HG03558 (cell line): ENCODE results near the gene HPSE2.

Experiments used
- ATAC-seq: cut with Tn5 transposase; IDR thresholded peaks from one replicate; pipeline ENCODE4 v1.9.1; 2021; ENCODE audit warnings: moderate number of reproducible peaks; ENCODE audit not compliant: unreplicated experiment; ENCODE audit errors: extremely low read depth

Gene HPSE2

DNA sequence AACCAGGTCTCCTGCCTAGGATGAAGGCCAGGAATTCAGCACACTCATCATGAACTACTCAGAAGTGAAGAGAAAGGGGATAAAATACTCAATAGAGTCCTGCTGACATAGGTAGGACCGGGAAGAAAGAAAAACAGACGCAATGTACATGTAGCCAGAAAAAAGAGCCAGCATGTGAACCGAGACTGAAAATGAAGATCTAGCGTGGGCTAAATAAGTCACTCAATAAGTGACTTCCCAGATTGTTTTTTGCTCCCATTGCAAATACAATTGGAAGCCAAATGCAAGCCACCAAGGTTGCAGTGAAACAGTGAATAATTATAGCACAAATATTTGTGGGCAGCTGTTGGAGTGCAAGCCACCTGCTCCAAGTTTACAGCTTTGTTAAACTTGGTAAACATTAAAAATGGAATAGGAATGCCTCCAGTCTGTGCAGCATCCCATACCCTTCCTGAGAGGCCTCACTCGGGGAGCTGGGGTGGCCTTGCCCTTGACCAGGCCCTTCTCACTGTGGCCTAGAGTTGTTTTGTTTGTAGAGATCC, 754.2 kb downstream of the HPSE2 start:
- ATAC-seq, result no peak

DNA sequence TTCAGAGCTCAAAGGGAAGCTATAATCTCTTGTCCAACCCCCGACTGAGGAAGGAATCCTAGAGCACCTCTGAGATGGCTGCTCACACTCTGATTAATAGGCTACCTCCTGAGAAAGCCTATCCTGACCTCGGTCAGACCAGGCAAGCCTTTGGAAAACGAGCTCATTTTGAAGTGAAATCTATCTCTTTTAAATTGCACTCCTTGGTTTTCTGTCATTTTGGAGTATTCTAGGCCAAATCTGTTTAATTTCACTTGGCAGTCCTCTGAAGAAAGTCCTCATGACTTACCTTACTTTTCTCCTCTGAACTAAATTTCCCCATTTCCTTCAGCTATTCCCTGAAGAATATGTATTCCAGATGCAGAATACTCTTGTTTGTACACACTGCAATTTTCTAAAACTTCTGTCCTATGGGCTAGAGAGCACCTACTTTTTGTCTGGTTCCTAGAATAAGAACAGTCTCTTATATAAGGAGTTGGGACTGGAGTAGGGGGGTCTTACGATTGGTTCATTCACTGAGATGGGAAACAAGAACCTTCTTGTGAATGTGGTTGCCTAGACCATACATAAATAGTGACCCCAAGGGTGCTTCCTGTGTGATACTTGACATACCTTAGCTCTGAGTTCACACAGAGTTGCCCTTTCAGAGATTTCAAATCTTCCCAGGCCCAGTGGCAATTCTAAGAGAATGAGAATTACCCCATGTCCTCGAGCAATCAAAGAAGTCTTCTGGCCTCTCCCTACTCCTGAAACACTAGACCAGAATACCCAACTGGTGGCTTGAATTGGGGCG, 757.0 kb downstream of the HPSE2 start:
- no peak for ATAC-seq

DNA sequence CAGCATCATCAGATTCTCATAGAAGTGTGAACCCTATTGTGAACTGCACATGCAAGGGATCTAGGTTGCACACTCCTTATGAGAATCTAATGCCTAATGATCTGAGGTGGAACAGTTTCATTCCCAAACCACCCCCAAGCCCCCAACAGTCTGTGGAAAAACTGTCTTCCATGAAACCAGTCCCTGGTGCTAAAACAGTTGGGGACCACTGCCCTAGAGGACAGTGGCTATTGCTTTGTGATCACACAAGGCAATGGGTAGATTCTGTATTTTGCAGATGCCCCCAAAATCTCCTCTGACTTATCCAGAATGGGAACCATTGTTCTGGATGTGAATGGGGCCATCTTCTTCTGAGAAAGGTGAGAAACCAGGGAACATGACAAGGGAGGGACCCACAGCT, 757.8 kb downstream of the HPSE2 start:
- no peak for ATAC-seq

GRCh38 chr10:98474628-98475027, 761.0 kb downstream of the HPSE2 start:
- no peak for ATAC-seq

- ATAC-seq, result no peak
Measured at GRCh38 chr10:98472196-98472595, 763.5 kb downstream of the HPSE2 start.

DNA sequence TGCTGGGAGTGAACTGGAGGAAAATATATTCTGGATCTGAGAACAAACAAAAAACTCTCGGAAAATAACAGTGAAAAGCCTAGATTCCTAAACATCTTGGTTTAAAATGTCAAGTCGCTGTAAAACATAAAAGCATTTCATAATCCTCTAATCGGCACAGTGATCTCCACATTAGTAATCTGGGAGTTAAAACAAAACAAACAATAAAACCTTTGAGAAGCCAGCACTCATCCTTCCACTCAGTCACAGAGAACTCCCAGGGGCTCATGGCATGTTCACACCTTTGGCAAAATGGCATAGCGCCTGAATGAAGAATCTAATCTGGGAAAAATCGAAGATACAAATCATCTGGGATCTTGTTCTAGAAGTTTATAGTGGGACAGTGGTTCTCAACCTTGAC, 764.8 kb downstream of the HPSE2 start:
- no peak for ATAC-seq

DNA sequence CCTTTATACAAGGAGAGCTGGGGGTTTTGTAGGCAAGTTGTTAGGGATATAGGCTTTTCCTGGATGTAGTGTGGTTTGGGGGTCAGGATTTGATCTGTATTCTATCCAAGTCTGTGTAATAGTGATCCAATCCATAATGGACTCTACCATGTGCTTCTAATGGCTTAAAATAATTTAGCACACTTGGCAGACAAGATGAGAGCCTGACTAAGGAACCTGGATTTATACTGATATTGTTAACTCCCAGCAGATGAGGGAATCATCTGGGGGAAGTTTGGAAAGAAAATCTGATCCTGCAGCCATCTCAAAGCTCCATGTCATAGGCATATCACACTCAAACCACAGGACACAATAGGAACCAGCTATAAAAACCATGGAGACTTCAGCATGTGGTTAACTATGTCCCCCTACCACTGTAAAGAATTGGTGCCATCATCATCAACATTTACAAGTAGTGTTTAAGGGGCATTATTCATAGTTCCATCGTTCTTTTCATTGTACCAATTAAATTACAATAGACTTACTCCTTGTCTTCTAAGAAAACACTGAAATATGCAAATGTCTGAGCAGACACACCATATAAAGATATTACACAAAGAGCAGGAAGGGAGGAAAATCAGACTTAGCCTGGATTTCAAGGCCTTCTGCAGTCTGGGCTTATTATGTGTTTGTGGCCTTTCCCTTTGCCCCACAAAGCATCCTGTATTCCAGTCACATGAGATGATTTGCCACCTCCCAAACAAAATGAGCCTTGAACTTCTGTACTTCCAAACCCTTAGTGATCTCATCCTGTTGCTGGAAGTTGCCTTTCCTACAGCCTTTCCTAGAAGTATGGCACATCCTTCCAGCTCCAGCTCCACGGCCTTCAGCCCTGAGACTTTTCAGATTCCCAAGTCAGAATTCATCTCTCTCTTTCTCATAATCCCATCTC, 766.4 kb downstream of the HPSE2 start:
- ATAC-seq, result no peak

DNA sequence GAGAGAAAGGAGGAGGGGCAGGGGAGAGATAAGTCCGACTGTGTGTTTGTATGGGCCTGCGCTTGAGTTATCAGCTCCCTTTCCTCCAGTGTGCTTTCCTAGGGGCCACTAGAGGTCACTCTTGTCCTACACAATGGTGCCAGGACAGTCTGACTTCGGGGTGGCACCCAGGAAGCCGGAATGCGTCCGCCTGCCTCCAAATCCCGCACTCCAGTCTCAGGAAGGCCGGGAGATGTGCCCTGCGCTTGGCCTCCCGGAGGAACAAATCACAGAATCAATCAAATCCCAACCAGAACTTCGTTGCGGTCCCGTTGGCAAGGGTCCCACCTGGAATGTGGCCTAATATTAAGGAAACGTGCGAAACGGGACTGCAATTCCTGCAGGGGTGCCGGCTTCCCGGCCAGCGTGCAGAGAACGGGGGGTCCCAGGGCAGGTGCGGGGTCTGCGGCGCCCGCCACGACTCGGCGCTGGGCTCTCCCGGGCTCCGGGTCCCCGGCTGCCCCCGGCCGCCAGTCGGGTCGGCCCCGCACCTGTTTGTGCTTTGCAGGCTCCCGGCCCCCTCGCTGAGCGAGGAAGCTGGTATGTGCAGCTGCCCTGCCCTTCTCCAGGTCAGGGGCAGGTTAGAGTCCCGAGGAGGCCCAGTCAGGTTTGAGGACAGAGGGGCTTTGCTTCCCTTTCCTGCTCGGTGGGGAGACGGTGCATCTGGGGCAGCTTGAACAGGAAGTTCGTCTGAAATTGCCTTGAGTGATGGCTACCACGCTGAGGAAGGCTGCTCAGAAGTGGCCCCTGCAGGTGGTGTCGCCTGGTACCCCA, 767.9 kb downstream of the HPSE2 start:
- peak; percentile 77 for ATAC-seq

DNA sequence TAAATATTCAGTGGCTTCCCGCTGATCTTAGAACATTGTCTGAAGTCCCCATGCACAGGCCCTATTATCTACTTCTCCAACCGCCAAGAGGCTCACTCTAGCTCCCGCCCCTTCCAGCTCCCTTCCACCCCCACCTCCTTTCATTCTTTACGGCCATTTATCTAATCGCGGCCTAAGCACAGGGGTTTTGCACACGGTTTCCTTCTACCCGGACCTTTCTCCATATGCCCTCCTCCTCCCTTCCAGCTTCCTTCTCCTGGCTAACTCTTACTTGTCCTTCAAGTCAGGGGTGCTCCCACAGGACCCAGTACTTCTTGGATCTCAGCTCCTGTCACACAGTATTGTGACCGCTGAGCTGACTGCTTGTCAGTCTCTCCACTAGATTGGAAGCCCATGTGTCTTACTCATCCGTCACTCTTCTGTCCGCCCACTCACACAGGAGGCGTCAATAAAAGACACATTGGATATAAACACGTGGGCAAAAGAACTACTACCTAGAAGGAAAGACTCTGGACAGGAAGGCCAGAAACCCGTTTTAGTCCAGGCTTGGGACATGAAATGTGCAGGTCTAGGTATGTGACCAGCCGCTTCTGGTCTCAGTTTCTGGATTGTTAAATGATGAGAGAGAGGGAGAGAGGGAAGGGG, 768.7 kb downstream of the HPSE2 start:
- ATAC-seq, result no peak

GRCh38 chr10:98465866-98466265, 769.8 kb downstream of the HPSE2 start:
- ATAC-seq, result no peak

GRCh38 chr10:98463976-98464754, 771.5 kb downstream of the HPSE2 start:
- no peak for ATAC-seq

DNA sequence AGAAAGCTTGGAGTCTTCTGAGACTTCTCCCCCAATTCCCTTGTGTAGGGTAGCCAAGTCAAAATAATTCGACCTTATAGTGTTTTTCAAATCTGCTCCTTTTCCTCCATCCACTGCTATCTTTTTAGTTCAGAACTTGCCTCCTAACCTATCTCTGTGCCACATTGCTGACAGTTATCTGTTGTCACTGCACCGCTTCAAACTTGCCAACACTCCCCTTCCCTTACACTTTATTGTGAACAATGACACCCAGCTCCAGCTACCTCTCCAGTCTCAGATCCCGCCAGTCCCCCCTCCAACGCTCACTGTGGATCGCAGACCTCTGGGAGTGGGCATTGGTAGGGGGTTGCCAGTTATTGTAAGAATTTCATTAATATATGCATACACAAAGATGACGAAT, 772.6 kb downstream of the HPSE2 start:
- ATAC-seq, result no peak

DNA sequence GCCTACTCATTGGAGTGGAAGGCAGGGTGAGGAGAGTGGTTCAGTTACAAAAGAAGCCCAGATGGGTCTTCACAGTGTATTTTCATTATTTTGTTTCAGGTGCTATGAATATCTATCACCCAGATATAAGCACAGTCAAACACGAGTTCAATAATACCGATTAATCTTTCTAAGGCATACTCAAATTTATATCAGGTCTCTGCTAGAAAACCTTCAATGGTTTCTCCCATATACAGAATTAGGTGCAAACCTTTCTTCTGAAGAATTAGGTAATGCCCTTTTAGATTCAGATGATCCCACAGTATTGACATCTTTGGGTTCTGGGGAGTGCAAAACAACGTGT, 774.2 kb downstream of the HPSE2 start:
- ATAC-seq, result no peak

DNA sequence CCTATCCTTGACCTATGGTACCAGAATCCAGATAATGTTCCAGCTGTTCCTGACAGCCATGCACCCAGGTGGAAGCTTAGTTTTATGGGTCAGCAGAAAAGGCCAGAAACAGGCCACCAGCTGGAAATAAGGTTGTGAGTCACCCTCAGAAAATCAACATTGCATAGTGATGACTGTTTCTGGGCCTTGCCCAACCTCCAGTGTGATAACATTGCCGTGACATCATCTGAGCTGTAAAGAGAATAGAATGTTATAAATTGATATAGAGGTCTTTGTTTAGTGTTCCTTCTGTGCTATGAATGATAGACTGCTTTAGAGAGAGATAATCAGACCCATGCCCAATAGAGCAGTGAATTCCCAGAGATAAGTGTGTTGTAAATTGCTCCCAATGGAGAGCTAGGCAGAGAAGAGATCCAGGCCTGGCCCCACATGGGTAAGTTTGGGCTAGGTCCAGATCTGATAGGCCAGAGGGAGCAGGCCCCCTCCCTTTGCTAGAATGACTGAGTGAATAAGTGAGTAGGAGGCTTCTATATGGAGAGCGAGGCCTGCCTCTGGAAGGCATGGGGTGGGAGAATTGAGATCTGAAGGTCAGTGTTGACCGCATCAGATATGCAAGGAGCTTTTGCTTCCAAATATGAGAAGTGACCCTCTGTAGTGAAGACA, 774.7 kb downstream of the HPSE2 start:
- ATAC-seq, result no peak

- no peak for ATAC-seq
Measured at GRCh38 chr10:98458809-98459784, 776.6 kb downstream of the HPSE2 start.

- ATAC-seq, result no peak
Measured at GRCh38 chr10:98457721-98458120, 777.9 kb downstream of the HPSE2 start.

DNA sequence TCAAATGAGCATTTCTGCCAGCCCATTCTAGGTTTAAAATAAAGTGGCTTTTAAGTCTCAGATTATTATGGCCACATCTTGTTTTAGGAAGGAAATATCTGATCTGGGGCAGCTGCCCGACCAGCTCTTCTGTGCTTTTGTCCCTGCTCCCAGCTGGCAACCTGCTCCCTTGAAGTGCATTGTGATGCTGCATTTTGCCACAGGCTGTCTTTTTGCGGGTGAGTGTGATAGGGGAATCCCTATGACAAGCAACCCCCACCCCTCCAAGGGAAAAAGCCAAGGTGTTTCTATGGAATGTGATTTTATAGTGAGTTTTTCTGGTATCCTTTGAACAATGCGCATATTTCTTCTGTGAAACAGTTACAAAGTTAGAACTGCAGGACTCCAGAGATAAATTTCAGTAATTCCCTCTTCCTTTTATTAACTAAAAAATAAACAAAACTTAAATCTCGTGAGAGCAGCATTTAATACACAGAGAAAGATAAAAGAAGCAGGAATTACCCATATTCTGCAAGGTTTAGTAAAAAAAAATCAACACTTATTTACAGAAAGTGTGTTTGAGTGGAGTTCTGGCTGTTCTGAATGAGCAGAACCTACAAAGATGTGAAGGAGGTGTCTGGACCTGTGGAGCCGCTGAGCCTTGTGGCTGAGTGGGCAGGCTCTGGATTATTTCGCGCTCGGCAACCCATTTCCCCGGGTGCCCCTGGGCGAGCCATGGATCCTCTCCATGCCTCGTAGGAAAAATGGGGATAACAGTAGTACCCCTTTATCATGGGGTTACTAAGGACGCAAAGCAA, 778.8 kb downstream of the HPSE2 start:
- ATAC-seq, result no peak
